GM12875 (cell line): Measurements from ENCODE around the gene RGS5.

Source experiments
- H3K4me3 ChIP-seq: one replicate; pipeline ENCODE4 v1.5.1; 2011; ENCODE audit warnings: low read depth, low read length, control low read depth
- TF ChIP-seq, protein P1 (sequence below): IDR thresholded peaks from 2 replicates; pipeline ENCODE4 v1.5.1; 2011; ENCODE audit warnings: low read depth, mild to moderate bottlenecking, control low read depth, inconsistent platforms, low read length, moderate library complexity, borderline replicate concordance; ENCODE audit not compliant: insufficient read depth

RGS5 gene

GRCh38 chr1:163171826-163172225 lies 30.9 kb downstream of the RGS5 start:
- no peak overlapping the region for H3K4me3 ChIP-seq
- TF ChIP-seq, protein P1, sequence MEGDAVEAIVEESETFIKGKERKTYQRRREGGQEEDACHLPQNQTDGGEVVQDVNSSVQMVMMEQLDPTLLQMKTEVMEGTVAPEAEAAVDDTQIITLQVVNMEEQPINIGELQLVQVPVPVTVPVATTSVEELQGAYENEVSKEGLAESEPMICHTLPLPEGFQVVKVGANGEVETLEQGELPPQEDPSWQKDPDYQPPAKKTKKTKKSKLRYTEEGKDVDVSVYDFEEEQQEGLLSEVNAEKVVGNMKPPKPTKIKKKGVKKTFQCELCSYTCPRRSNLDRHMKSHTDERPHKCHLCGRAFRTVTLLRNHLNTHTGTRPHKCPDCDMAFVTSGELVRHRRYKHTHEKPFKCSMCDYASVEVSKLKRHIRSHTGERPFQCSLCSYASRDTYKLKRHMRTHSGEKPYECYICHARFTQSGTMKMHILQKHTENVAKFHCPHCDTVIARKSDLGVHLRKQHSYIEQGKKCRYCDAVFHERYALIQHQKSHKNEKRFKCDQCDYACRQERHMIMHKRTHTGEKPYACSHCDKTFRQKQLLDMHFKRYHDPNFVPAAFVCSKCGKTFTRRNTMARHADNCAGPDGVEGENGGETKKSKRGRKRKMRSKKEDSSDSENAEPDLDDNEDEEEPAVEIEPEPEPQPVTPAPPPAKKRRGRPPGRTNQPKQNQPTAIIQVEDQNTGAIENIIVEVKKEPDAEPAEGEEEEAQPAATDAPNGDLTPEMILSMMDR = no peak

DNA sequence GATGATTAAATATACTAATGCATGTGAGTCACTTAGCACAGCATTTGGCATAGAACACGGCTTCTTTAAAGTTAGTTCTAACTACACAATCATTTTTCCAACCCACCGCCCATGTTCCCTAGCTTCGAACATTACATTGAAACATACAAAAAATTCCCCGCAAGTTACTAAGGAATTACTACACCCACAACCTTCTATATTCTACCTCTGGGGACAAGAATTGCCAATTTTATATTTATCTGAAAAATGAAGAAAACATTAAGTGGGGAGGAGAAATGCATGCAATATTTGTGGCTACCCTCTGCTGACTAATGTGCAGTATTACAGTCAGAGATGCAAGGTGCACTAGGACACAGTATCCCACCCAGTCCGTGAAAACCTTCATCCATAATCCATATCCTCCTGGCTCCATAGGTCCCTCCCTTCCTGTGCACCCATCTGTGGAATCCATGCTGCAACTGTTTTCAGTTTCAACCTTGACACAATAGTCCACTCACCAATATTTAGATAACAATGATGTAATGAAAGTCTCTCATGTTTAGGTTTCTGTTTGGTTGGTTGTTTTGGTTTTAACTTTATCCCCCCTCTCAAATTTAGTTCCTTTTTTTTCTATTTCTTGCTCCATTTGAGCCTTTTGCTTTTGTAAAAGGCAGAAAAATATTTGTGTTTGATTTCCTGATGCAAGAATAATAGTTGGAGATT lies 31.6 kb downstream of the RGS5 start:
- no peak overlapping the region for H3K4me3 ChIP-seq
- TF ChIP-seq, protein P1 = peak; percentile 20; the same call in 1 of the 2 replicates

DNA sequence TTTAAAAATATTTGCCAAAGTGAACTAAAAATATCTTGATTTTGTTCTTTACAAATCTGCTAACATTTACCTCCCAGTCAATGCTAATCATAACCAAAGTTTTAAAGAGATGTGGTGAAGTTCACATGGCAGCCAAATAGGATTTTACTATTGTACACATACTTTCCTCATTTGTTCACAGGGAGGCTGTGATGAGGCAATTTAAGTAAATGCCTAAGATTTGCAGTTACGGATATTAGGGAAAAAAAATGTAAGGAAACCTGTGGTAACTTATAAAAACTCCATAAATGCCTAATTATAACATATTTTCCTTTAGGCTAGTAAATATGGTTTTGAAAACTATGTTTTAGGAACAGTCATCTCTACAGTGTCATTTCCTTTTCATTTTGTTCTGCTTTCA lies 32.4 kb downstream of the RGS5 start:
- TF ChIP-seq, protein P1 = no peak
- H3K4me3 ChIP-seq = no peak overlapping the region

DNA sequence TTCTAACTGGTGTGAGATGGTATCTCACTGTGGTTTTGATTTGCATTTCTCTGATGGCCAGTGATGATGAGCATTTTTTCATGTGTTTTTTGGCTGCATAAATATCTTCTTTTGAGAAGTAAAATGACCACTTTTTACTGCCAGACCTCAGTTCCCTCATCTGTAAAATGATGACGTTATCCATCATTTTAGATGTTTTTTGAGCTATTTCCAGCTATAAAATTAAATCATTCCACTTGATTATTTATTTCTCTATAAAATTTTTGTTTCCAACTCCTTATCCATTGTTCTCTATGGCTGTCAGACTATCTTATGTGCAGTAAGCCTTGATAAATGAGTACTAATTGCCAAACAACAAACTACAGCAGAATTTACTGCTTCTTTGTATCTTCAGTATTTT lies 33.2 kb downstream of the RGS5 start:
- no peak overlapping the region for H3K4me3 ChIP-seq
- TF ChIP-seq, protein P1 = no peak

DNA sequence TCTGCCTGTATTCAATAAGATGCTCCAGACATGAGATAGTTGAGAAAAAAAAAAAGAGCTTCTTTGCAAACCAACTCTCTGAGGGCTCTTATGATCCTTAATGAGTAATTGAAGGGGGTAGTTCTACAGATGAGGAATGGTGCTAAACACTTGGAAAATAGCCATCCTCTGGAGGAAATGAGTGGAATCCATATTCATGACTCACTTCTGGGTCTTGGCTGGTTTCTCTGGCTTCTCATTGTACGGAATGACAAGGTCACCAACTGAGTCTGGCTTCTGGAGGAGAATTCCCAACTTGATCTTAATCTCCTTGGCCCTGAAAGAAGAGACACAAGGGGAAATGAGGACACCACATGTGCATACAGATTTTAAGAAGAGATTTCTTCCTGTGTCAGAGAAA lies 34.7 kb downstream of the RGS5 start:
- TF ChIP-seq, protein P1 = no peak
- no peak overlapping the region for H3K4me3 ChIP-seq

DNA sequence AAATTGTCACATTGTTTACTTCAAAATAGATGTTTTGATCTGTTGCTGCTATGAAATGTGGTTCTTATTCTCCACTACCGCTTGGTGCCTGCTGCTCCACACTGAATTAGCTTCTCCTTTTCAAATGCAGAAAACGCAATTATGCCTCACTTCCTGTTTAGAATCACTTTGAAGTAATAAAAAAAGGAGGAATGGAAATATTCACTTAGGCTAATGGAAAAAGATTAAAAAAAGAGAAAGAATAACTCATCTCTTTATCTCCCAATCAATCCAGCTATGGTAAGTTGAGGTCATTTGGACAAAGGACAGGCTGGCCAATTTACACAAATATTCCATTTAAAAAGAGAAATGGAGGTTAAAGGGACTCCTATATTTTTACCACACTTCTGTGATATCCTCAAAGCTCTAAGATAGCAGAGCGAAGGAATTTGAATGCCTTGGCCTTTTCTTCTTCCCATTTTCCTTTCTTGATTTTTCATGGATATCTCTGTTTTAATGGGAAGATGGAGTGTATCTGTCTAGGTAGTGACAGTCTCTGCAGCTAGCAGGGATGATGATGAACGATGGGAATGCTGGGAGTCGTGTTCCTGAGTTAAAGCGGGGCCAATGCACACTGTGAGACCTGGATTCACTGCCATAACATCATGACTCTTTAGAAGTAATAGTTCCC lies 35.7 kb downstream of the RGS5 start:
- H3K4me3 ChIP-seq = no peak overlapping the region
- TF ChIP-seq, protein P1 = no peak

DNA sequence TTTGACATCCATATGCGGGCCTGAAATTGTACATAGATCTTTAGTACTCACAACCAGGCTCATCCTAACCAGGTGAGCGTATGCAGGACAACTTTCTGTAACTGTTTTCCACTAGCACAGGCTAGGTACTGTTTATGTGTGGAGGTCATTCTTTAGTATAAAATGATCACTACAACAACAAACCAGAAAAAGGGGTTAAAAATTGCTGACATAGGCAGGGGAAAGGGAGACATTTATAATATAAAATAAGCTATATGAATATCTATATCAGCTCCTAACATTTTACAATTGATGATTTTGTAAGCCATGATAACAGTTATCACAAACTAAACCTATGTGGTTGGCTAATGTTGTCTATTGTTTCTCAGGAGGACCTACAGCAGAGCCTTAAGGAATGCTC lies 37.6 kb downstream of the RGS5 start:
- no peak overlapping the region for H3K4me3 ChIP-seq
- TF ChIP-seq, protein P1 = no peak
